K562 (cell line): Measurements from ENCODE around the gene RAB6B. TPM values are rescaled to one million over a fixed set of nuclear protein-coding genes. Genes with fewer than 3 reads are reported as not detected.

Experiments
- ATF7 ChIP-seq: fragments of 450-650 bp; IDR thresholded peaks from 2 replicates; pipeline ENCODE4 v1.7.1; 2014; ENCODE audit warnings: mild to moderate bottlenecking, moderate library complexity
- CHCHD3 ChIP-seq: fragments of 250-450 bp; sonication (Bioruptor Pico); IDR thresholded peaks from 2 replicates; pipeline ENCODE4 v2.1.2; 2022; ENCODE audit warnings: mild to moderate bottlenecking
- EHMT2 ChIP-seq: fragments of 450-650 bp; IDR thresholded peaks from 2 replicates; pipeline ENCODE4 v1.6.1; 2018; ENCODE audit warnings: antibody characterized with exemption
- HLTF ChIP-seq: fragments of 450-650 bp; IDR thresholded peaks from 2 replicates; pipeline ENCODE4 v1.6.1; 2016
- L3MBTL2 ChIP-seq: fragments of 450-650 bp; IDR thresholded peaks from 2 replicates; pipeline ENCODE4 v1.6.1; 2016; ENCODE audit warnings: mild to moderate bottlenecking, moderate library complexity
- POLR2G ChIP-seq: fragments of 200-400 bp; formaldehyde crosslinking; IDR thresholded peaks from 2 replicates; pipeline ENCODE4 v1.6.1; 2017; ENCODE audit warnings: low read depth, mild to moderate bottlenecking, antibody characterized with exemption, low read length, moderate library complexity
- SP1 ChIP-seq: sonication (generic); formaldehyde crosslinking; IDR thresholded peaks from 2 replicates; pipeline ENCODE4 v1.8.1; 2022; ENCODE audit warnings: mild to moderate bottlenecking, missing genetic modification reagents
- STAG1 ChIP-seq: sonication (generic); formaldehyde crosslinking; IDR thresholded peaks from 2 replicates; pipeline ENCODE4 v1.5.0; 2020; ENCODE audit warnings: missing genetic modification reagents, borderline replicate concordance
- TAF7 ChIP-seq: fragments of 450-650 bp; IDR thresholded peaks from 2 replicates; pipeline ENCODE4 v1.6.1; 2016; ENCODE audit warnings: missing genetic modification characterization, missing compliant biosample characterization
- U2AF1 ChIP-seq: fragments of 200-400 bp; formaldehyde crosslinking; optimal IDR thresholded peaks from 2 replicates; pipeline ENCODE3; 2017; ENCODE audit warnings: mild to moderate bottlenecking, low read depth, low read length, moderate library complexity
- UBTF ChIP-seq, 2 experiments: IDR thresholded peaks; 2 replicates each; pipeline ENCODE4 v1.6.1; 2012; ENCODE audit warnings: improper control_type of control experiment in 2 of 2, low read depth in 2 of 2, low read length in 2 of 2, borderline replicate concordance in 1 of 2
- ZBTB43 ChIP-seq: sonication (generic); formaldehyde crosslinking; IDR thresholded peaks from 2 replicates; pipeline ENCODE4 v1.8.0; 2023; ENCODE audit warnings: mild to moderate bottlenecking, missing genetic modification reagents
- ZEB2 ChIP-seq: fragments of 450-650 bp; IDR thresholded peaks from 2 replicates; pipeline ENCODE4 v1.6.1; 2016
- ZFX ChIP-seq: sonication (generic); formaldehyde crosslinking; IDR thresholded peaks from 2 replicates; pipeline ENCODE4 v1.8.0; 2022; ENCODE audit warnings: mild to moderate bottlenecking, missing genetic modification reagents, moderate library complexity
- ZNF146 ChIP-seq: IDR thresholded peaks from one replicate; pipeline ENCODE4 v1.6.1; 2018; ENCODE audit warnings: missing compliant biosample characterization; ENCODE audit not compliant: unreplicated experiment
- ZNF395 ChIP-seq: fragments of 200-800 bp; sonication (Bioruptor generic); IDR thresholded peaks from 2 replicates; pipeline ENCODE4 v1.6.1; 2017; ENCODE audit warnings: missing genetic modification characterization, missing compliant biosample characterization
- ZNF584 ChIP-seq: fragments of 200-800 bp; sonication (Bioruptor generic); IDR thresholded peaks from 2 replicates; pipeline ENCODE4 v1.6.1; 2016; ENCODE audit warnings: low read depth, mild to moderate bottlenecking, missing genetic modification characterization, missing compliant biosample characterization
- ZNF766 ChIP-seq: fragments of 200-800 bp; sonication (Bioruptor generic); conservative IDR thresholded peaks from 2 replicates; pipeline ENCODE4 v1.6.1; 2016; ENCODE audit warnings: missing genetic modification characterization, missing compliant biosample characterization
- polyA plus RNA-seq, 8 experiments: library from polyadenylated mRNA; depleted of rRNA in 4 of 8; stranded (reverse) in 5 of 8; unstranded in 3 of 8; fragments of >200 nt; fragmentation: Nextera tagmentation in 2 of 8; fragmentation: Illumina TruSeq in 1 of 8; extraction: Ambion mirVana in 2 of 8; extraction: Trizol in 1 of 8; gene quantifications; 2 replicates each; pipeline versions ENCODE4 v1.2.1 to v1.2.3, GENCODE V29; 2011 to 2014; ENCODE audit warnings: inconsistent platforms in 1 of 8, missing spikeins in 1 of 8
- total RNA-seq, 7 experiments: library from RNA; depleted of rRNA in 6 of 7; stranded (reverse); fragments of >200 nt in 6 of 7; fragmentation: Illumina TruSeq in 2 of 7; extraction: Trizol in 2 of 7; gene quantifications; 2 replicates each; pipeline versions ENCODE4 v1.2.1 to v1.2.3, GENCODE V29; 2011 to 2021; ENCODE audit warnings: low replicate concordance in 1 of 7

The RAB6B gene
- total and polyA plus RNA-seq, 9 of the 15 experiments (the other 6 are each of a cell fraction or from before 2014, with no cell fraction given) = 0.60 to 18.1 (median 1.5) TPM

GRCh38 chr3:133895208-133896001 is at the start of gene RAB6B (continued):
- TF ChIP-seq TAF7 (tag) = no peak
- no peak for TF ChIP-seq U2AF1
- no peak for TF ChIP-seq ZNF584 (CRISPR knock-in tag)
- 0 out of 4 replicates have a peak, but pooled peaks of 1 of the 2 experiments have one; percentile 38 for TF ChIP-seq UBTF (IDR thresholded peaks at IDR 0.05; ENCODE audit: borderline replicate concordance in 1 of 2, low read depth in 2 of 2, low read length in 2 of 2)
- peak; percentile 56 for TF ChIP-seq POLR2G
- TF ChIP-seq ZNF766 = no peak
- no peak for TF ChIP-seq ZNF146 (CRISPR knock-in tag)
- TF ChIP-seq EHMT2 = no peak
- no peak for TF ChIP-seq ZEB2
- TF ChIP-seq ATF7 = peak; percentile 59; the same call in 1 of the 2 replicates
- TF ChIP-seq ZNF395 (CRISPR knock-in tag) = no peak
- no peak for TF ChIP-seq ZBTB43 (CRISPR knock-in tag)
- peak; percentile 64 for TF ChIP-seq ZFX (CRISPR knock-in tag)
- no peak for TF ChIP-seq SP1 (CRISPR knock-in tag)
- no peak for TF ChIP-seq HLTF
- TF ChIP-seq CHCHD3 = no peak
- no peak for TF ChIP-seq L3MBTL2
- no peak for TF ChIP-seq STAG1
